Activated CD8-positive, alpha-beta memory T cell treated with anti-CD3 and anti-CD28 coated beads, Interleukin-2, amount 10 ng/mL, durations not matched to agents 7 days and 5 days (primary cell): Measurements from ENCODE around the gene MAPRE3. TPM values are rescaled to one million over a fixed set of nuclear protein-coding genes. Genes with fewer than 3 reads are reported as not detected.

Experiments
- ATAC-seq: fragments of 150-1000 bp; cut with Tn5 transposase; one replicate; pipeline ENCODE4 v1.10.0; 2021; ENCODE audit warnings: moderate library complexity
- CTCF ChIA-PET: fragments of 350-600 bp; sonication (Branson Sonifier 250); formaldehyde crosslinking; loops from one replicate; lab custom pipeline; 2021; ENCODE audit warnings: antibody characterized with exemption; lab: Charles Lee
- DNase-seq: peaks from one replicate; pipeline ENCODE4 v3.0.0-alpha.2; 2020
- H3K27ac Mint-ChIP-seq: one replicate; pipeline ENCODE4 v1.8.0; 2021; ENCODE audit warnings: mild to moderate bottlenecking, mixed read lengths
- H3K27me3 Mint-ChIP-seq: one replicate; pipeline ENCODE4 v1.8.0; 2021; ENCODE audit warnings: mixed read lengths
- H3K36me3 Mint-ChIP-seq: one replicate; pipeline ENCODE4 v1.8.0; 2021; ENCODE audit warnings: mild to moderate bottlenecking, mixed read lengths
- H3K4me1 Mint-ChIP-seq: one replicate; pipeline ENCODE4 v1.8.0; 2021; ENCODE audit warnings: mixed read lengths
- H3K4me3 Mint-ChIP-seq: one replicate; pipeline ENCODE4 v1.8.0; 2021; ENCODE audit warnings: mild to moderate bottlenecking, moderate library complexity, mixed read lengths
- H3K9me3 Mint-ChIP-seq: one replicate; pipeline ENCODE4 v1.8.0; 2022; ENCODE audit warnings: low read depth, mixed read lengths
- total RNA-seq, 2 experiments: library from RNA; stranded (reverse); gene quantifications; one replicate each; pipeline ENCODE4 v1.2.3, GENCODE V29; 2021

MAPRE3 gene
- total RNA-seq, 2 experiments from 2014 or later: 0.91 to 1.3 TPM

DNA sequence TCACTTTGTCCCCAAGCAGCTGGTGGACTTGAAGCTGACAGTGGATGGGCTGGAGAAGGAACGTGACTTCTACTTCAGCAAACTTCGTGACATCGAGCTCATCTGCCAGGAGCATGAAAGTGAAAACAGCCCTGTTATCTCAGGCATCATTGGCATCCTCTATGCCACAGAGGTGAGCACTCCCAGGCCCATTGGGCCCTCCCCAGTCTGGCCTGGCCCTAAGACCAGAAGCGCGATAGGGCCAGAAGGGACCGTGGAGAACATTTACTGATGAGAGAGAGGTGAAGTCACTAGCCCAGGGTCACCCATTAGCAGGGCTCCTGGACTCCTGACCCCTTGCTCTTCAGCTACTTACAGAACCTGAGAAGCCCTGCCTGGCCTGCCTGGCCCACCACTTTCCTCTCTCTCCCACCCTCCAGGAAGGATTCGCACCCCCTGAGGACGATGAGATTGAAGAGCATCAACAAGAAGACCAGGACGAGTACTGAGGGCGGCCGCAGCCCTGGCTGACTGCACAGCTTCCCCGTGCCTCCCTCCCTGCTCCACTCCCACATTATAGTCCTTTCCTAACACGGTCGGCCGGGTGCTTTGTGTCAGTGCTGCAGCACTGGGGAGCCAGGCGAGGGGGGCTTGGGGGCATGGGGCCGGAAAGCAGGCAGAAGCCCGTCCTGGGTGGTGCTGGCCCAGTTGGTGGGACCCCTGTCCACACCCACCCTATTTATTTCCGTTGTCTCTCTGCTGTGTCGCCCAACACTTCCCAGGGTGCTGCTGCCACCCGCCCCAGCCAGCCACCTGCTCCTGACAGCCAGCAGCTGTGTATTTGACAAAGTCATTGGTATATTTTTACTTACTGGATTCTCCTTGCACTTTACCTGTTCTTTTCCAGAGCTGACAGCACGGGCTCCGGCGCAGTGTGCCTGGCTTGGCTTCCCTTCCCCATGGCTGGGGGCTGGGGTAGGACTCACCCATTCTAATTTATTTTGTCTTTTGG lies 55.7 kb downstream of the MAPRE3 start:
- H3K27ac Mint-ChIP-seq: no peak overlapping the region
- H3K27me3 Mint-ChIP-seq: no peaks in the 10 kb centered on the region
- CTCF ChIA-PET: no interaction called here
- peaks cover 28% of the 10 kb centered on the region for H3K4me1 Mint-ChIP-seq
- no peak overlapping the region for H3K4me3 Mint-ChIP-seq
- peaks cover 6% of the 10 kb centered on the region for H3K36me3 Mint-ChIP-seq
- ATAC-seq (no peak), DNase-seq (no peak)
- no peaks in the 10 kb centered on the region for H3K9me3 Mint-ChIP-seq

DNA sequence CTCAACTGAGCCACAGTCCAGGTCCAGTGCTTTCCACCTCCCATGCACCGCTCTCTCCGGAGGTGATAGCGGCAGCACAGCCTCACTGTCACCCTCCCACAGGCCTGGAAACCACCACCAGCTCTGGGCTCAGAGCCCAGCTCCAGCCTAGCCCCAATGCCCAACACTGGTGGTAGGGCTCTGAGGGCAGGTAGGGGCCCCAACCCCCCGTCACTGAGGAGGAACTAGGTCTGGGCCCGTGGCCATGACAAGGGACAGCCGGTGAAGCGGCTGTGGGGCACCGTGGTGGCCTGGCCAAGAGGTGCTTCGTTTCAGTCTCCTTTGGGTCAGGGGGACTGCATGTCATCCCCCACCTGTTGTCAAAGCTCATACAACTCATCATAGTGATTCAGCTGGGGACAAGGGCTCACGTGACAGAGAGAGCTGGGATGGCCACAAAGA lies 56.8 kb downstream of the MAPRE3 start:
- Mint-ChIP-seq H3K27ac (no peak overlapping the region), H3K9me3 (no peaks in the 10 kb centered on the region), H3K27me3 (no peaks in the 10 kb centered on the region), H3K4me1 (peaks cover 38% of the 10 kb centered on the region), H3K36me3 (peaks cover 9% of the 10 kb centered on the region), H3K4me3 (no peak overlapping the region)
- CTCF ChIA-PET: no interaction called here
- no peak for ATAC-seq
- DNase-seq: no peak

DNA sequence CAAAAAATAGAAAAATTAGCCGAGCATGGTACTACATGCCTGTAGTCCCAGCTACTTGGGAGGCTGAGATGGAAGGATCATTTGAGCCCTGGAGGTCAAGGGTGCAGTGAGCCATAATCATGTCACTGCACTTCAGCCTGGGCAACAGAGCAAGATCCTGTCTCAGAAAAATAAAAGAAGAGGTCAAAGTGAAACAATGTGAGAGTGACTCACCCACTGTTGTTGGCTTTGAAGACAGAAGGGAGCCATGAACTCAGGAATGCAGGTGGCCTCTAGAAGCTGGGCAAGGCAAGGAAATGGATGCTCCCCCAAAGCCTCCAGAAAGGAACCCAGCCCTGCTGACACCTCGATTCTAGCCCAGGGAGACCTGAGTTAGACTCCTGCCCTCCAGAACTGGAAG lies 58.6 kb downstream of the MAPRE3 start:
- H3K4me1 Mint-ChIP-seq: peaks cover 48% of the 10 kb centered on the region
- DNase-seq: no peak
- H3K27me3 Mint-ChIP-seq: no peaks in the 10 kb centered on the region
- CTCF ChIA-PET: interaction anchor here (1.1 to 2.8 kb wide), 2 partner anchors 12 to 67 kb away, joined by 3 to 8 read pairs; no protein-coding TSS in a partner anchor
- no peak overlapping the region for H3K4me3 Mint-ChIP-seq
- H3K9me3 Mint-ChIP-seq: no peaks in the 10 kb centered on the region
- H3K36me3 Mint-ChIP-seq: peaks cover 11% of the 10 kb centered on the region
- ATAC-seq: no peak
- no peak overlapping the region for H3K27ac Mint-ChIP-seq

DNA sequence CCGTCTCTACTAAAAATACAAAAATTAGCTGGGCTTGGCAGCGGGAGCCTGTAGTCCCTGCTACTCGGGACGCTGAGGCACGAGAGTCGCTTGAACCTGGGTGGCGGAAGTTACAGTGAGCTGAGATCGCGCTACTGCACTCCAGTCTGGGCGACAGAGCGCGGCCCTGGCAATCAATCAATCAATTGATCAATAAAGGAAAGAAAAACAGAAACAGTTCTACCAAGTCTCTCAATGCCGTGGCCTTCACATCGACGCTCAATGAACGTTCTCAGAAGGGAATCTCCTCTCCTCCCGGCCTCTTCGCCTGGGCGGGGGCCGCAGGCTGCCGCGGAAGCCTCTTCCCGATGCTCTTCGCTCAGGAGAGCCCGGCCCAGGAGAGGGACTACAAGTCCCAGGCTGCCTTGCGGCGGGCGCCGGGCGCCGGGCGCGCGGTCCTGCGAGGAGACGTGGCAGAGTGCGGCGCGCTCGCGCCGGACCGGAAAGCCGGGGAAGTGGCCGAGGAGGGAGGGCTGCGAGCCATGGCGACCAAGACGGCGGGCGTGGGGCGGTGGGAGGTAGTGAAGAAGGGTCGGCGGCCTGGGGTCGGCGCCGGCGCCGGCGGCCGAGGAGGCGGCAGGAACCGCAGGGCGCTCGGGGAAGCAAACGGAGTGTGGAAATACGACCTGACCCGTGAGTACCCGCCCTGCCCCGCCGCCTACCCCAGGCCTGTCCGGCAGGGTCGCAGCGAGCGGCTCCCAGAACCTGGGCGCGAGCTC lies 62.2 kb downstream of the MAPRE3 start, which contains the start of gene TMEM214:
Gene TMEM214 (plus strand): TSS at position 471 of the 758 bp plus-strand sequence. CDS start 51 bp downstream, at position 522.
- H3K4me3 Mint-ChIP-seq: peak within 1 kb of the TSS; percentile 92
- H3K36me3 Mint-ChIP-seq: peaks cover 34% of the 10 kb centered on the region
- peaks cover 59% of the 10 kb centered on the region for H3K4me1 Mint-ChIP-seq
- H3K9me3 Mint-ChIP-seq: no peaks in the 10 kb centered on the region
- no peaks in the 10 kb centered on the region for H3K27me3 Mint-ChIP-seq
- ATAC-seq: peak; percentile 99
- peak within 1 kb of the TSS; percentile 87 for H3K27ac Mint-ChIP-seq
- CTCF ChIA-PET: interaction anchor here (0.9 to 3.7 kb wide), 7 partner anchors 16 to 271 kb away, joined by 3 to 16 read pairs (median 4); partner anchors contain the start of gene AGBL5
- peak; percentile 89 for DNase-seq

- DNase-seq (no peak), ATAC-seq (peak; percentile 8)
- H3K27me3 Mint-ChIP-seq: no peaks in the 10 kb centered on the region
- peaks cover 56% of the 10 kb centered on the region for H3K4me1 Mint-ChIP-seq
- CTCF ChIA-PET: interaction anchor here (0.9 to 3.7 kb wide), 7 partner anchors 13 to 270 kb away, joined by 3 to 16 read pairs (median 4); partner anchors contain the start of gene AGBL5
- H3K4me3 Mint-ChIP-seq: peak overlapping the region; percentile 92
- peak overlapping the region; percentile 87 for H3K27ac Mint-ChIP-seq
- peaks cover 35% of the 10 kb centered on the region for H3K36me3 Mint-ChIP-seq
- no peaks in the 10 kb centered on the region for H3K9me3 Mint-ChIP-seq
Observed at GRCh38 chr2:27033253-27033852, 62.9 kb downstream of the MAPRE3 start.

DNA sequence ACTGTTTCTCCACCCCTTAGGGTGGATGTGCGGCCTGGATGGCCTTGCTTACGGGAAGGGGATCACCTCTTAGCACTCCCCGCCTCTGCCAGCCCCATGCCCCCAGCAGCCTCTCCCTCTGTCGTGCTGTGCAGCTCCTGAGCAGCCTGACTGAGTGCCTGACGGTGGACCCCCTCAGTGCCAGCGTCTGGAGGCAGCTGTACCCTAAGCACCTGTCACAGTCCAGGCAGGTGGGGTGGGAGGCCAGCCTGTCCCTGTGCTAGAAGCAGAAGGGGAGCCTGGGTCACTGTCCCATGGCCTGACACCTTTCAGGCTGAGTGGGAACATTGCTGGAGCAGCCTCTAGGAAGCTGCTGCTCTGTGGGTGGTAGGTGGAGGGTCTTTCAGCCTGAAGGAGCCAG lies 67.6 kb downstream of the MAPRE3 start:
- peaks cover 36% of the 10 kb centered on the region for H3K4me1 Mint-ChIP-seq
- no peaks in the 10 kb centered on the region for H3K9me3 Mint-ChIP-seq
- no peak for ATAC-seq
- no peaks in the 10 kb centered on the region for H3K27me3 Mint-ChIP-seq
- no peak overlapping the region for H3K27ac Mint-ChIP-seq
- CTCF ChIA-PET: interaction anchor here (2.1 kb wide), 1 partner anchor 76 kb away, joined by 8 read pairs; no protein-coding TSS in a partner anchor
- H3K4me3 Mint-ChIP-seq: no peak overlapping the region
- peaks cover 40% of the 10 kb centered on the region for H3K36me3 Mint-ChIP-seq
- DNase-seq: no peak

DNA sequence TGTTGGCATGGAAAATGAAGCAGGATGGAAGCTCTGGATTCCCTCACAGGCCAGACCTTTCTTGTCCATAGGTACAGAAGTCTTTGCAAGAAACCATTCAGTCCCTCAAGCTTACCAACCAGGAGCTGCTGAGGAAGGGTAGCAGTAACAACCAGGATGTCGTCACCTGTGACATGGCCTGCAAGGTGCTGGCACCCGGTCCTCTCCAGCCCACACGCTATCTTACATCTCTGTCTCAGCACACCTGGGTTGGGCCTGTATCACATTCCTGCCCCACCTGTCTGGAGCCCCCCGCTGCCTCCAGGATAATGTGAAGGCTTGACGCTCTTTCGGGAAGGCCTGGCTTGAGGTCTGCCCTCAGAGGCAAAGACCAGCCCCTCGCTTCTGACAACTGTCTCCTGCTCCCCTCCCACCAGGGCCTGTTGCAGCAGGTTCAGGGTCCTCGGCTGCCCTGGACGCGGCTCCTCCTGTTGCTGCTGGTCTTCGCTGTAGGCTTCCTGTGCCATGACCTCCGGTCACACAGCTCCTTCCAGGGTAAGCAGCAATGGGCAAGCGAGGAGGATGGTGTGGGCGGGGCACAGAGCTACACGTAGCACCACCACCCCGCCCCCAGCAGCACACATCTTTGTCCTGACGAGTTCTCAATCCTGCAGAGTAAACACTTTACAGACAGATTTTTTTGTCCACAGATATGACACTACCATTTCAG lies 68.3 kb downstream of the MAPRE3 start:
- Mint-ChIP-seq H3K27ac (no peak overlapping the region), H3K27me3 (no peaks in the 10 kb centered on the region), H3K4me1 (peaks cover 30% of the 10 kb centered on the region), H3K9me3 (no peaks in the 10 kb centered on the region), H3K4me3 (no peak overlapping the region), H3K36me3 (peaks cover 40% of the 10 kb centered on the region)
- CTCF ChIA-PET: interaction anchor here (2.1 kb wide), 1 partner anchor 77 kb away, joined by 8 read pairs; no protein-coding TSS in a partner anchor
- DNase-seq (no peak), ATAC-seq (no peak)

DNA sequence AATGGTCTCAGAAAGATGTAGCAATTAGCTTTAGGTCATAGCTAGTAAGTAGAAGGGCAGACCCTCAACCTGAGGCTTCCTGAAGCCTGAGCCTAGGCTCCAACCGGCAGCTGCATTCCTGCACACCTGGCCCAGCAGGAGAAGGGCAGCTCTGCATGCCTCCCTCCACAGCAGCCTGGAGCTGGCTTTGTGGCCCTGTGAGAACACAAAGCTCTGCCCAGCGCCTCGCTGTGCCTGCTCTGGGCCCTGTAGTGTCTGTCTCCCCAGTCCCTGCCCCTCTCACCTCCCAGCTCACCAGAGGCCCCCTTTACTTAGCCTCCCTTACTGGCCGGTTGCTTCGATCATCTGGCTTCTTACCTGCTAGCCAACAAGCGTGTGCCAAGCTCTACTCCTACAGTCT lies 69.0 kb downstream of the MAPRE3 start:
- H3K4me1 Mint-ChIP-seq: peaks cover 24% of the 10 kb centered on the region
- peaks cover 35% of the 10 kb centered on the region for H3K36me3 Mint-ChIP-seq
- no peaks in the 10 kb centered on the region for H3K27me3 Mint-ChIP-seq
- ATAC-seq (no peak), DNase-seq (no peak)
- no peaks in the 10 kb centered on the region for H3K9me3 Mint-ChIP-seq
- CTCF ChIA-PET: interaction anchor here (0.6 kb wide), 1 partner anchor 80 kb away, joined by 4 read pairs; no protein-coding TSS in a partner anchor
- H3K4me3 Mint-ChIP-seq: no peak overlapping the region
- H3K27ac Mint-ChIP-seq: no peak overlapping the region

DNA sequence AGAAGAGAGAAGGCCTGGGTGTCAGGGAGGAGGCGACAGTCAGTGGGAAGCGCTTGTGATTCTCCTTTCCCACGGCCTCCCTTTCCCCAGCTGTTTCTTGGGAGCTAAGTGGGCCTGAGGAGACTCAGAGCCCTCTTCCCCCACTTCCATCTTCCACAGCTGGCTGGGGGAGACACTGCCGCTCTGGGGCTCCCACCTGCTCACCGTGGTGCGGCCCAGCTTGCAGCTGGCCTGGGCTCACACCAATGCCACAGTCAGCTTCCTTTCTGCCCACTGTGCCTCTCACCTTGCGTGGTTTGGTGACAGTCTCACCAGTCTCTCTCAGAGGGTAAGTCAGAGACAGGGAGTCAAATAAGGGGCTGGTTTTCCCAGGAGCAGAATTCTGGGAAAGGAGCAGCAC lies 69.4 kb downstream of the MAPRE3 start:
- no peak for DNase-seq
- no peak for ATAC-seq
- Mint-ChIP-seq H3K4me1 (peaks cover 24% of the 10 kb centered on the region), H3K36me3 (peaks cover 35% of the 10 kb centered on the region), H3K9me3 (no peaks in the 10 kb centered on the region), H3K4me3 (no peak overlapping the region), H3K27ac (no peak overlapping the region), H3K27me3 (no peaks in the 10 kb centered on the region)
- CTCF ChIA-PET: interaction anchor here (0.6 to 2.5 kb wide), 2 partner anchors 10 to 81 kb away, joined by 4 to 8 read pairs; no protein-coding TSS in a partner anchor

DNA sequence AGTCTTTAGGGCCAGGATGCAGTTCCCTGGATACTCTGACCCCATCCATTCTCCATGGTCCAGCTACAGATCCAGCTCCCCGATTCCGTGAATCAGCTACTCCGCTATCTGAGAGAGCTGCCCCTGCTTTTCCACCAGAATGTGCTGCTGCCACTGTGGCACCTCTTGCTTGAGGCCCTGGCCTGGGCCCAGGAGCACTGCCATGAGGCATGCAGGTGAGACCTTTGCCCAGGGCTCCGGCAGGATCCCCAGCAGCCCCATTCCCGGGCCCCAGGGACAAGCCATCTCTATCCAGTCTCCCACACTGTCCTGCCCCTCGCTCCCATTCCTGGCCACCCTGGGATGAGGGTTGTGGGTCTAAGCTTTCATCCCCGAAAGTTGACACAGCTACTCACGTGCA lies 69.8 kb downstream of the MAPRE3 start:
- H3K36me3 Mint-ChIP-seq: peaks cover 33% of the 10 kb centered on the region
- ATAC-seq: no peak

DNA sequence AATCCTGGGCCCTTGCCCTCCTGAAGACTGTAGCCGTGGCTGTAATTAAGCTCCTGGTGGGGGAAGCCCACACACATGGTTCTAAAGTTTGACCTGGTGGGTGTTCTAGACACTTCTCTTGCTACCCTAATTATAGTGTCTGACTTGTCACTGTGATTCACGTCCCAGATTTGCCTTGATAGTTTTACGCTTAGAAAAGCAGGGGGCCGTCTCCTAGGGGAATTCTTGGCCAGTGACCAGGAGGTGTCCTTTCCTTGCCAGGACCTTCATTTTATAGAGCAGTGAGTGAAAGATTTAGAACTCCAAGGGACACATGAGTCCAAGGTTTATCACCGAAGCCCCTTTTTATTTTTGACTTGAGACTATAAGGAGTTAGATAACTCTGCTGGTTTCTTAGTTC lies 71.3 kb downstream of the MAPRE3 start:
- CTCF ChIA-PET: interaction anchor here (1.2 to 2.5 kb wide), 2 partner anchors 8 to 80 kb away, joined by 3 to 8 read pairs; no protein-coding TSS in a partner anchor
- Mint-ChIP-seq H3K27me3 (no peaks in the 10 kb centered on the region), H3K4me3 (no peak overlapping the region), H3K27ac (no peak overlapping the region), H3K36me3 (peaks cover 25% of the 10 kb centered on the region), H3K9me3 (no peaks in the 10 kb centered on the region), H3K4me1 (peaks cover 16% of the 10 kb centered on the region)
- no peak for ATAC-seq
- DNase-seq: no peak

More for the DNA sequence above, 69.8 kb downstream of the MAPRE3 start:
- Mint-ChIP-seq H3K27ac (no peak overlapping the region), H3K27me3 (no peaks in the 10 kb centered on the region), H3K4me3 (no peak overlapping the region), H3K4me1 (peaks cover 20% of the 10 kb centered on the region), H3K9me3 (no peaks in the 10 kb centered on the region)
- CTCF ChIA-PET: interaction anchor here (0.6 to 2.5 kb wide), 3 partner anchors 10 to 706 kb away, joined by 3 to 8 read pairs (median 3); no protein-coding TSS in a partner anchor
- DNase-seq: no peak

DNA sequence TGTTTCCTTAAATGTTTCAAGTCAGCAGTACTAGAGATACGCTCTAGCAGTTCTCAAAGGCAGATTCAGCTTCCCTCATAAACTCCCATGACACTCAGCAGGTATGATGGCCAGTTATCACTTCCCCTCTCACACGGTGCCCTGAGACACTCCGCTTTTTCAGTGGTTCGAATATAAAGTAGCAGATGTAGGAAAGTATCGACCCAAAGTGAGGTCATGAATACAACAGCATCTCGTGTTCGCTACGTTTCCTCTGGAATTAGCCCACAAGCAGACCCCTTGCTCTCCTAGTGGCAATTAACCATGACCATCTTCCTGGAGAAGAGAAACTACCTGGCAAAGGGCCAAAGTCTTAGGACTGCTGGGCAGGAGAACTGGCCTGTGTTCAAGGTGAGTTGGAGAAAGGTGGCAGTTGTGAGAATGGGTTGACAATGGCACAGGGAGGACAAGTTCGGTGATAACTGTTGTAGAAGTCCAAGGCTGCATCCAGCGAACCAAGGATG lies 71.8 kb downstream of the MAPRE3 start:
- H3K27ac Mint-ChIP-seq: no peak overlapping the region
- no peaks in the 10 kb centered on the region for H3K27me3 Mint-ChIP-seq
- no peak overlapping the region for H3K4me3 Mint-ChIP-seq
- peaks cover 21% of the 10 kb centered on the region for H3K36me3 Mint-ChIP-seq
- H3K4me1 Mint-ChIP-seq: peaks cover 16% of the 10 kb centered on the region
- H3K9me3 Mint-ChIP-seq: no peaks in the 10 kb centered on the region
- DNase-seq: no peak
- no peak for ATAC-seq
- CTCF ChIA-PET: interaction anchor here (1.4 to 2.5 kb wide), 2 partner anchors 8 to 44 kb away, joined by 3 to 8 read pairs; partner anchors contain the start of gene KHK
